Measurements from ENCODE around the gene RNF157.

RNF157 gene

GRCh38 chr17:76142039-76142584 is 98.2 kb downstream of the RNF157 start:
- no peak for TF ChIP-seq CTCF (IDR thresholded peaks at IDR 0.05)
- Histone ChIP-seq H3K4me1 (peaks cover 6% of the 10 kb centered on the region), H3K9me3 (ENCODE audit: control insufficient read depth, low read length) (no peaks in the 10 kb centered on the region), H2AFZ (no peak overlapping the region), H3K27ac (no peak overlapping the region), H3K4me2 (ENCODE audit: low read length) (no peak overlapping the region), H3K9ac (no peak overlapping the region), H3K79me2 (no peaks in the 10 kb centered on the region), H3K27me3 (ENCODE audit: control insufficient read depth, insufficient read depth, low read length) (peaks cover 9% of the 10 kb centered on the region), H3K36me3 (ENCODE audit: control insufficient read depth, insufficient read depth, low read length) (no peaks in the 10 kb centered on the region), H3K4me3 (ENCODE audit: low read depth, low read length) (no peak overlapping the region)

GRCh38 chr17:76141212-76142038 is 98.9 kb downstream of the RNF157 start, which contains the start of gene FOXJ1:
Gene FOXJ1, minus strand, starts transcription at chr17:76141245. Its CDS starts 850 bp downstream, at chr17:76140395.
- Histone ChIP-seq H3K27me3 (ENCODE audit: control insufficient read depth, insufficient read depth, low read length) (peaks cover 9% of the 10 kb centered on the region), H3K4me2 (ENCODE audit: low read length) (peak within 1 kb of the TSS; percentile 66), H3K36me3 (ENCODE audit: control insufficient read depth, insufficient read depth, low read length) (no peaks in the 10 kb centered on the region), H3K4me1 (peaks cover 6% of the 10 kb centered on the region), H3K79me2 (no peaks in the 10 kb centered on the region), H3K9me3 (ENCODE audit: control insufficient read depth, low read length) (no peaks in the 10 kb centered on the region), H3K9ac (no peak within 1 kb of the TSS), H3K4me3 (ENCODE audit: low read depth, low read length) (peak within 1 kb of the TSS; percentile 58), H2AFZ (peak within 1 kb of the TSS; percentile 40), H3K27ac (no peak within 1 kb of the TSS)
- TF ChIP-seq CTCF (IDR thresholded peaks at IDR 0.05), result no peak

- peak overlapping the region; percentile 40 for H2AFZ ChIP-seq
- H3K4me1 ChIP-seq, result peaks cover 6% of the 10 kb centered on the region
- H3K27ac ChIP-seq, result no peak overlapping the region
- no peak overlapping the region for H3K9ac ChIP-seq
- H3K36me3 ChIP-seq (ENCODE audit: control insufficient read depth, insufficient read depth, low read length), result no peaks in the 10 kb centered on the region
- H3K9me3 ChIP-seq (ENCODE audit: control insufficient read depth, low read length), result no peaks in the 10 kb centered on the region
- peak overlapping the region; percentile 66 for H3K4me2 ChIP-seq (ENCODE audit: low read length)
- H3K4me3 ChIP-seq (ENCODE audit: low read depth, low read length), result peak overlapping the region; percentile 58
- H3K79me2 ChIP-seq, result no peaks in the 10 kb centered on the region
- TF ChIP-seq CTCF (IDR thresholded peaks at IDR 0.05), result no peak
- peaks cover 9% of the 10 kb centered on the region for H3K27me3 ChIP-seq (ENCODE audit: control insufficient read depth, insufficient read depth, low read length)
Measured at GRCh38 chr17:76140661-76141211, 99.6 kb downstream of the RNF157 start.

GRCh38 chr17:76139801-76140660 is 100.3 kb downstream of the RNF157 start:
- Histone ChIP-seq H3K4me2 (ENCODE audit: low read length) (no peak overlapping the region), H2AFZ (peak overlapping the region; percentile 2), H3K27ac (no peak overlapping the region), H3K9me3 (ENCODE audit: control insufficient read depth, low read length) (no peaks in the 10 kb centered on the region), H3K9ac (no peak overlapping the region), H3K79me2 (no peaks in the 10 kb centered on the region), H3K36me3 (ENCODE audit: control insufficient read depth, insufficient read depth, low read length) (no peaks in the 10 kb centered on the region), H3K4me3 (ENCODE audit: low read depth, low read length) (no peak overlapping the region), H3K27me3 (ENCODE audit: control insufficient read depth, insufficient read depth, low read length) (peaks cover 9% of the 10 kb centered on the region), H3K4me1 (peaks cover 6% of the 10 kb centered on the region)
- no peak for TF ChIP-seq CTCF (IDR thresholded peaks at IDR 0.05)

Data from parathyroid adenoma (tissue), 2 donors.